Calu3 (cell line): Measurements from ENCODE around the gene WDR12. TPM values are rescaled to one million over a fixed set of nuclear protein-coding genes. Genes with fewer than 3 reads are reported as not detected.
"Not testable (repeated sequence)": the region's sequence is repeated elsewhere in the genome, so short reads cannot be mapped to it uniquely, and the experiment has no call there.

Source experiments
- BruUV-seq: library from RNA; stranded (reverse); fragments of 400-500 nt; replicated peaks from 2 replicates; lab custom pipeline; 2021; lab: Mats Ljungman, UMichigan
- CTCF ChIA-PET: fragments of 300-600 bp; sonication (Branson Sonifier 250); formaldehyde crosslinking; loops from one replicate; lab custom pipeline; 2022; ENCODE audit warnings: antibody characterized with exemption; lab: Charles Lee
- DNase-seq: peaks from one replicate; pipeline ENCODE4 v3.0.0; 2022
- H3K27ac Mint-ChIP-seq: one replicate; pipeline ENCODE4 v1.8.0; 2022; ENCODE audit warnings: mixed read lengths; ENCODE audit not compliant: unreplicated experiment
- H3K27me3 Mint-ChIP-seq: one replicate; pipeline ENCODE4 v1.8.0; 2022; ENCODE audit warnings: mixed read lengths; ENCODE audit not compliant: unreplicated experiment
- H3K36me3 Mint-ChIP-seq: one replicate; pipeline ENCODE4 v1.8.0; 2022; ENCODE audit warnings: mild to moderate bottlenecking, moderate library complexity, mixed read lengths; ENCODE audit not compliant: insufficient read depth, unreplicated experiment
- H3K4me1 Mint-ChIP-seq: one replicate; pipeline ENCODE4 v1.8.0; 2022; ENCODE audit warnings: mild to moderate bottlenecking, low read depth, mixed read lengths; ENCODE audit not compliant: unreplicated experiment
- H3K4me3 Mint-ChIP-seq: one replicate; pipeline ENCODE4 v1.8.0; 2022; ENCODE audit warnings: mild to moderate bottlenecking, low read depth, moderate library complexity, mixed read lengths; ENCODE audit not compliant: unreplicated experiment
- H3K9me3 Mint-ChIP-seq: one replicate; pipeline ENCODE4 v1.8.0; 2022; ENCODE audit warnings: low read depth, mixed read lengths; ENCODE audit not compliant: unreplicated experiment
- intact Hi-C: fragments of 100-400 bp; cut with micrococcal nuclease; formaldehyde crosslinking; loops from one replicate; pipeline ENCODE4 v1.10.0; 2022; ENCODE audit not compliant: unreplicated experiment
- total RNA-seq: library from RNA; stranded (reverse); gene quantifications from 2 replicates; pipeline ENCODE4 v1.2.3, GENCODE V29; 2022
- TF ChIP-seq, protein P1 (sequence below): fragments of 200-600 bp; IDR thresholded peaks from one replicate; pipeline ENCODE4 v1.8.0; 2022; ENCODE audit warnings: antibody characterized with exemption; ENCODE audit not compliant: unreplicated experiment

WDR12 gene
- total RNA-seq, 1 experiment from 2014 or later: 105 TPM

DNA sequence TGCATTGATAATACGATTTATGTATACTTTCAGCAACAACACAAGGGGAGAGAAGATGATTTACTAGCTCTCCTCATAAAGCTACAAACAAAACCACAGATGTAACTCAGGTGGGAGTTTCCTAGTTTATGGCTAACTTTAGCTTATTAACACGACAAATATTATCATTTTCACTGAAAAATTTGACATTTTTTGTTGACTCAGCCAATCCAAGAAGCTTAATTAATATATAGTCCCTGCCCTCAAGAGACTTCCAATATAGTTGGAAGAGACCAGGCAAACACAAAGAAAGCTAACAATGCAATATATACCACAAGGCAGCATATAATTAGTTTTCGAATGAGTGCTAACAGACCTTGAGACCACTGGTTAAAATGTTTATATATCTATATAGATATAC lies 775 bp downstream of the WDR12 start:
- Mint-ChIP-seq H3K9me3 (no peaks in the 10 kb centered on the region), H3K27me3 (no peaks in the 10 kb centered on the region), H3K4me3 (peak overlapping the region; percentile 99), H3K4me1 (peaks cover 20% of the 10 kb centered on the region), H3K27ac (no peak overlapping the region), H3K36me3 (peaks cover 34% of the 10 kb centered on the region)
- no TSS peak for BruUV-seq
- no peak for DNase-seq
- CTCF ChIA-PET: interaction anchor here (0.5 to 2.0 kb wide), 3 partner anchors 107 to 1932 kb away, joined by 5 to 7 read pairs (median 6); no protein-coding TSS in a partner anchor
- TF ChIP-seq, protein P1, sequence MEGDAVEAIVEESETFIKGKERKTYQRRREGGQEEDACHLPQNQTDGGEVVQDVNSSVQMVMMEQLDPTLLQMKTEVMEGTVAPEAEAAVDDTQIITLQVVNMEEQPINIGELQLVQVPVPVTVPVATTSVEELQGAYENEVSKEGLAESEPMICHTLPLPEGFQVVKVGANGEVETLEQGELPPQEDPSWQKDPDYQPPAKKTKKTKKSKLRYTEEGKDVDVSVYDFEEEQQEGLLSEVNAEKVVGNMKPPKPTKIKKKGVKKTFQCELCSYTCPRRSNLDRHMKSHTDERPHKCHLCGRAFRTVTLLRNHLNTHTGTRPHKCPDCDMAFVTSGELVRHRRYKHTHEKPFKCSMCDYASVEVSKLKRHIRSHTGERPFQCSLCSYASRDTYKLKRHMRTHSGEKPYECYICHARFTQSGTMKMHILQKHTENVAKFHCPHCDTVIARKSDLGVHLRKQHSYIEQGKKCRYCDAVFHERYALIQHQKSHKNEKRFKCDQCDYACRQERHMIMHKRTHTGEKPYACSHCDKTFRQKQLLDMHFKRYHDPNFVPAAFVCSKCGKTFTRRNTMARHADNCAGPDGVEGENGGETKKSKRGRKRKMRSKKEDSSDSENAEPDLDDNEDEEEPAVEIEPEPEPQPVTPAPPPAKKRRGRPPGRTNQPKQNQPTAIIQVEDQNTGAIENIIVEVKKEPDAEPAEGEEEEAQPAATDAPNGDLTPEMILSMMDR: no peak
- intact Hi-C loops: no loop called here

DNA sequence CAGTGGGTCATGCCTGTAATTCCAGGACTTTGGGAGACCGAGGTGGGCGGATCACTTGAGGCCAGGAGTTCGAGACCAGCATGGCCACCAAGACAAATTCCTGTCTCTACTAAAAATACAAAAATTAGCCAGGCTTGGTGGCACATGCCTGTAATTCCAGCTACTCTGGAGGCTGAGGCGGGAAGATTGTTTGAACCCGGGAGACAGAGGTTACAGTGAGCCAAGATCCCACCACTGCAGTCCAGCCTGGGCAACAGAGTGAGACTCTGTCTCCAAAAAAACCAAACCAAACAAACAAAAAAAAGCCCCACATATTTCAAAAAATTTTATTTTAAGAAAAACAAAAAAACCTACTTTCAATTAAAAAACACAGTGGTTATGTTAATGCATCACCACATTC lies 1.2 kb downstream of the WDR12 start:
- H3K27me3 Mint-ChIP-seq, H3K9me3 Mint-ChIP-seq, intact Hi-C loops, DNase-seq, BruUV-seq: not testable (repeated sequence)
- peaks cover 38% of the 10 kb centered on the region for H3K36me3 Mint-ChIP-seq
- CTCF ChIA-PET: interaction anchor here (0.5 to 2.0 kb wide), 2 partner anchors 107 to 1932 kb away, joined by 6 to 7 read pairs; no protein-coding TSS in a partner anchor
- H3K4me3 Mint-ChIP-seq: peak overlapping the region; percentile 99
- peaks cover 20% of the 10 kb centered on the region for H3K4me1 Mint-ChIP-seq
- H3K27ac Mint-ChIP-seq: peak overlapping the region; percentile 20

DNA sequence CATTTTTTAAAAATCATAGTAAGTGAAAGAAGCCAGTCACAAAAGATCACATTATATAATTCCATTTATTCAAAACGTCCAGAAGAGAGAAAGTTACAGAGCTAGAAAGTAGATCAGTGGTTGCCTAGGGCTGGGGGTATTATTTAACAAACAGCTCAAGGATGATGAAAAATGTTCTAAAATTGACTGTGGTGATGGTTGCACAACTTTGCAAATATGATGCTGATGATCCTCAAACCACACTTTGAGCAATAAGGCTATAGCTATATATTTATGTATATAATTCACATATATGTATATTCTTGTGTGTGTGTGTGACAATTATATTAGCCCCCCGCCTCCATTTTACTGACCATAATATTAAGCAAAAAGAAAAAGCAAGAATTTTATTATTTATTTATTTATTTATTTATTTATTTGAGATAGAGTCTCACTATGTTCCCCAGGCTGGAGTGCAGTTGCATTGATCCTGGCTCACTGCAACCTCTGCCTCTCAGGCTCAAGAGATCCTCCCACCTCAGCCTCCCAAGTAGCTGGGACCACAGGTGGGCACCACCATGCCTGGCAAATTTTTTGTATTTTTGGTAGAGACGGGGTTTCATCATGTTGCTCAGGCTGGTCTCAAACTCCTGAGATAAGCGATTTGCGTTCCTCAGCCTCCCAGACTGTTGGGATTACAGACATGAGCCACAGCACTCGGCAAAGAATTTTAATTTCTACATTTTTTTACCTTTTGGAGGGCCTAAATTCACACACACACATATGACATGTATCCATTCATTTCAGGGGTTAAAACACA lies 1.9 kb downstream of the WDR12 start:
- peak overlapping the region; percentile 99 for H3K4me3 Mint-ChIP-seq
- no TSS peak for BruUV-seq
- TF ChIP-seq, protein P1: no peak
- DNase-seq: no peak
- peaks cover 5% of the 10 kb centered on the region for H3K9me3 Mint-ChIP-seq
- intact Hi-C loops: no loop called here
- H3K36me3 Mint-ChIP-seq: peaks cover 41% of the 10 kb centered on the region
- CTCF ChIA-PET: no interaction called here
- peaks cover 20% of the 10 kb centered on the region for H3K4me1 Mint-ChIP-seq
- peak overlapping the region; percentile 20 for H3K27ac Mint-ChIP-seq
- H3K27me3 Mint-ChIP-seq: no peaks in the 10 kb centered on the region

DNA sequence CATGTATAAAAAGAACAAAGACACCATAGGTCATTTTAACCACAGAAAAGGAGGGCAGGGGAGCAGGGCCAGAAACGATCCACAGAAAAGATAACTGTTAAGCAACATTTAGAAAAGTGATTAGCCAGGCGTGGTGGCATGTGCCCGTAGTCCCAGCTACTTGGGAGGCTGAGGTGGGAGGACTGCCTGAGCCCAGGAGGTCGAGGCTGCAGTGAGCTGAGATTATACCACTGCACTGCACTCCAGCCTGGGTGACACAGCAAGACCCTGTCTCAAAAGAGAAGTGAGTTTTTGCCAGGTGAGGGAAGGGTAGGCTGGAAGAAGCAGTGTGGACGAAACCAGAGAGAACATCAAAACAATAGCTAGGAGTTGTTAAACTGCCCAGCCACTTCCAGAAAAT lies 3.3 kb downstream of the WDR12 start:
- H3K9me3 Mint-ChIP-seq: peaks cover 7% of the 10 kb centered on the region
- H3K27me3 Mint-ChIP-seq: no peaks in the 10 kb centered on the region
- CTCF ChIA-PET: no interaction called here
- DNase-seq: no peak
- peaks cover 44% of the 10 kb centered on the region for H3K36me3 Mint-ChIP-seq
- H3K27ac Mint-ChIP-seq: peak overlapping the region; percentile 43
- intact Hi-C loops: no loop called here
- no peak overlapping the region for H3K4me3 Mint-ChIP-seq
- no TSS peak for BruUV-seq
- peaks cover 20% of the 10 kb centered on the region for H3K4me1 Mint-ChIP-seq
- TF ChIP-seq, protein P1: no peak

DNA sequence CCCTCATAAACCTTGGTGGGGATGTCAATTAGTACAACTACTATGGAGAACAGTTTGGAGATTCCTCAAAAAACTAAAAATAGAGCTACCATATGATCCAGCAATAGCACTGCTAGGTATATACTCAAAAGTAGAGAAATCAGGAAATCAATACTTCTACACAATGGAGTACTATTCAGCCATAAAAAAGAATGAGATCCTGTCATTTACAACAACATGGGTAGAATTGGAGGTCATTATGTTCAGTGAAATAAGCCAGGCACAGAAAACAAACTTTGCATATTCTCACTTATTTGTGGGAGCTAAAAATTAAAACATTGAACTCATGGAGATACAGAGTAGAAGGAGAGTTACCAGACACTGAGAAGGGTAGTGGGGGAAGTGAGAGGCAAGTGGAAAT lies 6.0 kb downstream of the WDR12 start:
- BruUV-seq, H3K27me3 Mint-ChIP-seq, CTCF ChIA-PET, H3K27ac Mint-ChIP-seq, H3K9me3 Mint-ChIP-seq, H3K4me3 Mint-ChIP-seq, intact Hi-C loops, DNase-seq: not testable (repeated sequence)
- H3K36me3 Mint-ChIP-seq: peaks cover 18% of the 10 kb centered on the region
- H3K4me1 Mint-ChIP-seq: peaks cover 20% of the 10 kb centered on the region
